Measurements from ENCODE around the gene EYA4.

Gene EYA4

GRCh38 chr6:133474516-133474915, 233.4 kb downstream of the EYA4 start:
- H3K9me2 ChIP-seq (replicated peaks; ENCODE audit: insufficient read depth, low read length): no peaks in the 10 kb centered on the region
- DNase-seq: no peak
- H3K9me3 ChIP-seq (replicated peaks; ENCODE audit: insufficient read depth, low read length): no peaks in the 10 kb centered on the region
- no peak overlapping the region for H3K4me2 ChIP-seq (ENCODE audit: low read depth, low read length)
- H3F3A ChIP-seq (ENCODE audit: insufficient read depth, low read length): no peaks in the 10 kb centered on the region
- H2AFZ ChIP-seq (ENCODE audit: low read length): no peak overlapping the region
- no peaks in the 10 kb centered on the region for H3K36me3 ChIP-seq (replicated peaks; ENCODE audit: insufficient read depth, low read length)
- no peaks in the 10 kb centered on the region for H3K4me1 ChIP-seq (ENCODE audit: low read length)
- no peaks in the 10 kb centered on the region for H3K79me2 ChIP-seq (ENCODE audit: low read length)
- H4K20me1 ChIP-seq (ENCODE audit: insufficient read depth, low read length): no peaks in the 10 kb centered on the region
- TF ChIP-seq EZH2phosphoT487 (IDR thresholded peaks at IDR 0.05; ENCODE audit: low read length) (no peak), CTCF (IDR thresholded peaks at IDR 0.05; ENCODE audit: low read length) (no peak), EZH2 (optimal IDR thresholded peaks at IDR 0.05; ENCODE audit: low read depth, low read length) (no peak)
- no peak overlapping the region for H3K9ac ChIP-seq (ENCODE audit: low read length)
- H3K4me3 ChIP-seq (ENCODE audit: low read length): no peak overlapping the region
- no peak overlapping the region for H3K27ac ChIP-seq (ENCODE audit: low read length)
- no peaks in the 10 kb centered on the region for H3K27me3 ChIP-seq (replicated peaks; ENCODE audit: insufficient read depth, low read length)

- Histone ChIP-seq H3F3A (ENCODE audit: insufficient read depth, low read length) (no peaks in the 10 kb centered on the region), H3K4me2 (ENCODE audit: low read depth, low read length) (no peak overlapping the region), H3K27ac (ENCODE audit: low read length) (no peak overlapping the region), H3K4me3 (ENCODE audit: low read length) (no peak overlapping the region), H3K9me2 (replicated peaks; ENCODE audit: insufficient read depth, low read length) (no peaks in the 10 kb centered on the region), H3K4me1 (ENCODE audit: low read length) (no peaks in the 10 kb centered on the region), H2AFZ (ENCODE audit: low read length) (no peak overlapping the region), H3K36me3 (replicated peaks; ENCODE audit: insufficient read depth, low read length) (no peaks in the 10 kb centered on the region), H3K9me3 (replicated peaks; ENCODE audit: insufficient read depth, low read length) (no peaks in the 10 kb centered on the region), H3K27me3 (replicated peaks; ENCODE audit: insufficient read depth, low read length) (no peaks in the 10 kb centered on the region), H3K9ac (ENCODE audit: low read length) (no peak overlapping the region), H3K79me2 (ENCODE audit: low read length) (no peaks in the 10 kb centered on the region), H4K20me1 (ENCODE audit: insufficient read depth, low read length) (no peaks in the 10 kb centered on the region)
- DNase-seq: no peak
- TF ChIP-seq EZH2phosphoT487 (IDR thresholded peaks at IDR 0.05; ENCODE audit: low read length) (no peak), EZH2 (optimal IDR thresholded peaks at IDR 0.05; ENCODE audit: low read depth, low read length) (no peak), CTCF (IDR thresholded peaks at IDR 0.05; ENCODE audit: low read length) (no peak)
These were observed 237.5 kb downstream of the EYA4 start for GRCh38 chr6:133478673-133479072.

GRCh38 chr6:133487174-133487573, 246.0 kb downstream of the EYA4 start:
- Histone ChIP-seq H3K9me3 (replicated peaks; ENCODE audit: insufficient read depth, low read length) (no peaks in the 10 kb centered on the region), H3F3A (ENCODE audit: insufficient read depth, low read length) (no peaks in the 10 kb centered on the region), H3K4me2 (ENCODE audit: low read depth, low read length) (no peak overlapping the region), H3K36me3 (replicated peaks; ENCODE audit: insufficient read depth, low read length) (no peaks in the 10 kb centered on the region), H4K20me1 (ENCODE audit: insufficient read depth, low read length) (no peaks in the 10 kb centered on the region), H3K4me1 (ENCODE audit: low read length) (no peaks in the 10 kb centered on the region), H3K27me3 (replicated peaks; ENCODE audit: insufficient read depth, low read length) (no peaks in the 10 kb centered on the region), H3K4me3 (ENCODE audit: low read length) (no peak overlapping the region), H3K9ac (ENCODE audit: low read length) (no peak overlapping the region), H3K27ac (ENCODE audit: low read length) (no peak overlapping the region), H3K79me2 (ENCODE audit: low read length) (no peaks in the 10 kb centered on the region), H2AFZ (ENCODE audit: low read length) (no peak overlapping the region), H3K9me2 (replicated peaks; ENCODE audit: insufficient read depth, low read length) (no peaks in the 10 kb centered on the region)
- no peak for DNase-seq
- TF ChIP-seq CTCF (IDR thresholded peaks at IDR 0.05; ENCODE audit: low read length) (no peak), EZH2 (optimal IDR thresholded peaks at IDR 0.05; ENCODE audit: low read depth, low read length) (no peak), EZH2phosphoT487 (IDR thresholded peaks at IDR 0.05; ENCODE audit: low read length) (no peak)

Data from MM.1S (cell line).